H1 (cell line): Measurements from ENCODE around the gene MAP6. TPM values are rescaled to one million over a fixed set of nuclear protein-coding genes. Genes with fewer than 3 reads are reported as not detected.

ENCODE experiments used
- FOSL1 ChIP-seq: IDR thresholded peaks from 2 replicates; pipeline ENCODE4 v1.6.1; 2011; ENCODE audit warnings: mild to moderate bottlenecking, low read depth, low read length, moderate library complexity; ENCODE audit not compliant: insufficient read depth
- HDAC2 ChIP-seq, 2 experiments: fragments of 300-600 bp in 1 of 2; sonication (generic) in 1 of 2; IDR thresholded peaks; 2 replicates each; pipeline ENCODE4 v1.6.1; 2011 to 2012; ENCODE audit warnings: low read depth in 2 of 2, low read length in 2 of 2, mild to moderate bottlenecking in 2 of 2, moderate library complexity in 2 of 2, borderline replicate concordance in 1 of 2, inconsistent platforms in 1 of 2
- SIRT6 ChIP-seq: IDR thresholded peaks from one replicate; pipeline ENCODE4 v1.7.1; 2012; ENCODE audit warnings: low read length, inconsistent platforms
- SIX5 ChIP-seq: IDR thresholded peaks from 2 replicates; pipeline ENCODE4 v1.6.1; 2011; ENCODE audit warnings: mild to moderate bottlenecking, low read depth, low read length
- ZNF274 ChIP-seq: IDR thresholded peaks from 2 replicates; pipeline ENCODE4 v1.7.0; 2012; ENCODE audit warnings: low read length, borderline replicate concordance; ENCODE audit errors: extremely low read depth
- polyA plus RNA-seq, 7 experiments: library from polyadenylated mRNA; depleted of rRNA in 3 of 7; stranded (reverse) in 5 of 7; unstranded in 2 of 7; fragments of >200 nt in 5 of 7; fragments of 200-250 nt in 2 of 7; gene quantifications; 1 replicate in 5 of 7; 2 replicates in 1 of 7; 4 replicates in 1 of 7; pipeline versions ENCODE4 v1.2.1 to v1.2.3, GENCODE V29; 2011 to 2013; ENCODE audit warnings: missing spikeins in 2 of 7, mixed read lengths in 2 of 7
- total RNA-seq: library from RNA; stranded (reverse); fragmentation: NEBNext Ultra II Directional; extraction: Animal tissue kit (Norgen Biotek cat#: 25700); gene quantifications from 2 replicates; pipeline ENCODE4 v1.2.1, GENCODE V29; 2021
- TF ChIP-seq, protein P1 (sequence below): IDR thresholded peaks from 2 replicates; pipeline ENCODE4 v1.6.1; 2012; ENCODE audit warnings: inconsistent platforms

Gene MAP6
- total and polyA plus RNA-seq, 2 of the 8 experiments (the other 6 are each of a cell fraction or from before 2014, with no cell fraction given) = 0.54 to 0.89 TPM

- TF ChIP-seq FOSL1 (no peak), SIX5 (no peak), SIRT6 (no peak), HDAC2 (IDR thresholded peaks at IDR 0.05; ENCODE audit: borderline replicate concordance in 1 of 2, low read depth in 2 of 2, low read length in 2 of 2) (no peak), ZNF274 (no peak)
- TF ChIP-seq, protein P1, sequence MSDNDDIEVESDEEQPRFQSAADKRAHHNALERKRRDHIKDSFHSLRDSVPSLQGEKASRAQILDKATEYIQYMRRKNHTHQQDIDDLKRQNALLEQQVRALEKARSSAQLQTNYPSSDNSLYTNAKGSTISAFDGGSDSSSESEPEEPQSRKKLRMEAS = no peak
These were observed 29.1 kb downstream of the MAP6 start (continued) for GRCh38 chr11:75639762-75640181.
